GM23338 (cell line): ENCODE results near the gene ACOX2. TPM values are rescaled to one million over a fixed set of nuclear protein-coding genes. Genes with fewer than 3 reads are reported as not detected.

ENCODE experiments used
- ATAC-seq: fragments of 200-7000 bp; cut with Tn5 transposase; 3 replicates; pipeline ENCODE4 v1.9.1; 2020
- DNase-seq: peaks from one replicate; pipeline ENCODE4 v3.0.0-alpha.2; 2015; ENCODE audit warnings: low spot score
- H2AFZ ChIP-seq: fragments of 200-600 bp; sonication (generic); 2 replicates; pipeline ENCODE4 v1.8.0; 2016; ENCODE audit warnings: antibody characterized with exemption, mild to moderate bottlenecking, moderate library complexity
- H3F3A ChIP-seq: fragments of 200-600 bp; sonication (generic); replicated peaks from 2 replicates; pipeline ENCODE4 v1.8.0; 2017; ENCODE audit warnings: antibody characterized with exemption, mixed run types, low read depth
- H3K27ac ChIP-seq: fragments of 200-600 bp; sonication (generic); 2 replicates; pipeline ENCODE4 v1.6.1; 2016; ENCODE audit warnings: low read depth
- H3K27me3 ChIP-seq: fragments of 200-600 bp; sonication (generic); 2 replicates; pipeline ENCODE4 v1.8.0; 2016; ENCODE audit warnings: mild to moderate bottlenecking, mixed run types, moderate library complexity; ENCODE audit not compliant: insufficient read depth
- H3K36me3 ChIP-seq: fragments of 200-600 bp; sonication (generic); 2 replicates; pipeline ENCODE4 v1.8.0; 2016; ENCODE audit warnings: mild to moderate bottlenecking; ENCODE audit not compliant: insufficient read depth
- H3K4me1 ChIP-seq: fragments of 200-600 bp; sonication (generic); 2 replicates; pipeline ENCODE4 v1.8.0; 2016; ENCODE audit warnings: mild to moderate bottlenecking, moderate library complexity; ENCODE audit not compliant: insufficient read depth
- H3K4me2 ChIP-seq: fragments of 200-600 bp; sonication (generic); 2 replicates; pipeline ENCODE4 v1.7.1; 2017; ENCODE audit warnings: mixed run types
- H3K4me3 ChIP-seq: fragments of 200-600 bp; sonication (generic); 2 replicates; pipeline ENCODE4 v1.6.1; 2016; ENCODE audit warnings: mixed run types
- H3K79me2 ChIP-seq: fragments of 200-600 bp; sonication (generic); replicated peaks from 2 replicates; pipeline ENCODE4 v1.8.0; 2017; ENCODE audit warnings: mild to moderate bottlenecking; ENCODE audit not compliant: insufficient read depth
- H3K9me2 ChIP-seq: fragments of 200-600 bp; sonication (generic); 2 replicates; pipeline ENCODE4 v1.8.0; 2017; ENCODE audit not compliant: insufficient read depth
- H4K20me1 ChIP-seq: fragments of 200-600 bp; sonication (generic); replicated peaks from 2 replicates; pipeline ENCODE4 v1.8.0; 2017; ENCODE audit warnings: mild to moderate bottlenecking; ENCODE audit not compliant: insufficient read depth
- H3K27ac Mint-ChIP-seq: 2 replicates; pipeline ENCODE4 v1.8.0; 2020; ENCODE audit warnings: inconsistent platforms, mild to moderate bottlenecking, moderate library complexity, mixed read lengths
- H3K27me3 Mint-ChIP-seq: 3 replicates; pipeline ENCODE4 v1.8.0; 2022; ENCODE audit warnings: low read depth, mild to moderate bottlenecking, moderate library complexity, mixed read lengths, inconsistent platforms; ENCODE audit not compliant: insufficient read depth, poor library complexity
- H3K36me3 Mint-ChIP-seq: 3 replicates; pipeline ENCODE4 v1.8.0; 2021; ENCODE audit warnings: low read depth, mild to moderate bottlenecking, inconsistent platforms, moderate library complexity, mixed read lengths
- H3K4me1 Mint-ChIP-seq: 3 replicates; pipeline ENCODE4 v1.8.0; 2020; ENCODE audit warnings: mild to moderate bottlenecking, inconsistent platforms, mixed read lengths
- H3K4me3 Mint-ChIP-seq: 3 replicates; pipeline ENCODE4 v1.8.0; 2021; ENCODE audit warnings: moderate library complexity, mild to moderate bottlenecking, inconsistent platforms, mixed read lengths
- H3K9me3 Mint-ChIP-seq: 3 replicates; pipeline ENCODE4 v1.8.0; 2020; ENCODE audit warnings: moderate library complexity, mild to moderate bottlenecking, inconsistent platforms, mixed read lengths
- CREB1 ChIP-seq: fragments of 250-450 bp; sonication (Bioruptor Pico); IDR thresholded peaks from 2 replicates; pipeline ENCODE4 v1.5.0; 2020; ENCODE audit warnings: low read depth, mild to moderate bottlenecking, moderate library complexity
- CTCF ChIP-seq, 2 experiments: fragments of 200-600 bp in 1 of 2; sonication (generic) in 1 of 2; conservative IDR thresholded peaks; 2 replicates each; pipeline versions ENCODE4 v1.5.1 to v1.6.1; 2016 to 2017; ENCODE audit warnings: antibody characterized with exemption in 2 of 2, low read depth in 2 of 2, mild to moderate bottlenecking in 2 of 2, moderate library complexity in 1 of 2
- ETS1 ChIP-seq: IDR thresholded peaks from 2 replicates; pipeline ENCODE4 v1.6.1; 2016; ENCODE audit warnings: antibody characterized with exemption
- EZH2 ChIP-seq: fragments of 200-600 bp; sonication (generic); IDR thresholded peaks from one replicate; pipeline ENCODE4 v1.8.0; 2017; ENCODE audit warnings: antibody characterized with exemption, mild to moderate bottlenecking, low read depth; ENCODE audit not compliant: unreplicated experiment
- EZH2phosphoT487 ChIP-seq: fragments of 200-600 bp; sonication (generic); IDR thresholded peaks from one replicate; pipeline ENCODE4 v1.8.1; 2018; ENCODE audit warnings: antibody characterized with exemption; ENCODE audit not compliant: unreplicated experiment
- JUNB ChIP-seq: IDR thresholded peaks from one replicate; pipeline ENCODE4 v1.6.1; 2016; ENCODE audit warnings: antibody characterized with exemption; ENCODE audit not compliant: unreplicated experiment
- NANOG ChIP-seq: IDR thresholded peaks from 2 replicates; pipeline ENCODE4 v1.6.1; 2016; ENCODE audit warnings: antibody characterized with exemption, borderline replicate concordance
- POLR2AphosphoS5 ChIP-seq: IDR thresholded peaks from 2 replicates; pipeline ENCODE4 v1.6.1; 2016; ENCODE audit warnings: antibody characterized with exemption, low read depth
- STAT1 ChIP-seq: IDR thresholded peaks from one replicate; pipeline ENCODE4 v1.6.1; 2016; ENCODE audit warnings: antibody characterized with exemption; ENCODE audit not compliant: unreplicated experiment
- ZNF114 ChIP-seq: fragments of 250-450 bp; sonication (Bioruptor Pico); IDR thresholded peaks from 2 replicates; pipeline ENCODE4 v1.5.0; 2020; ENCODE audit warnings: mild to moderate bottlenecking, moderate library complexity
- ZNF331 ChIP-seq: fragments of 250-450 bp; sonication (Bioruptor Pico); IDR thresholded peaks from 2 replicates; pipeline ENCODE4 v1.5.0; 2020; ENCODE audit warnings: low read depth, mild to moderate bottlenecking, moderate library complexity
- polyA plus RNA-seq: library from polyadenylated mRNA; unstranded; fragments of >200 nt; fragmentation: Nextera tagmentation; extraction: Ambion mirVana; gene quantifications from 2 replicates; pipeline ENCODE4 v1.2.1, GENCODE V29; 2016
- total RNA-seq: library from RNA; depleted of rRNA; stranded (reverse); fragments of >200 nt; shearing (Covaris generic); gene quantifications from 2 replicates; pipeline ENCODE4 v1.2.3, GENCODE V29; 2014
- TF ChIP-seq, protein P1 (sequence below): IDR thresholded peaks from one replicate; pipeline ENCODE4 v1.6.1; 2018; ENCODE audit warnings: antibody characterized with exemption; ENCODE audit not compliant: unreplicated experiment
- TF ChIP-seq, protein P2 (sequence below): fragments of 250-450 bp; sonication (Bioruptor Pico); IDR thresholded peaks from 2 replicates; pipeline ENCODE4 v1.5.0; 2020; ENCODE audit warnings: mild to moderate bottlenecking, moderate library complexity

ACOX2 gene
- total and polyA plus RNA-seq, 2 experiments from 2014 or later: 1.1 to 1.9 TPM

DNA sequence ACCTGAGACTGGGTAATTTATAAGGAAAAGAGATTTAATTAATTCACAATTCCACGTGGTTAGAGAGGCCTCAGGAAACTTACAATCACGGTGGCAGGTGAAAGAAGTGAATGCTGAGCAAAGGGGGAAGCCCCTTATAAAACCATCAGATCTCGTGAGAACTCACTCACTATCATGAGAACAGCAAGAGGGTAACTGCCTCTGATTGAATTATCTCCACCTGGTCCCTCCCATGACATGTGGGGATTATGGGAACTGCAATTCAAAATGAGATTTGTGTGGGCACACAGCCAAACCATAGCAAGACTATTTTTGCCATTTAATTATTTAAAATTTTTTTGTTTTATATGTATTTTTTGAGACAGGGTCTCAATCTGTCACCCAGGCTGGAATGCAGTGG lies 72.1 kb downstream of the ACOX2 start:
- no peak overlapping the region for H3K27ac ChIP-seq
- H3K4me1 ChIP-seq: peaks cover 9% of the 10 kb centered on the region
- H3K9me2 ChIP-seq: no peaks in the 10 kb centered on the region
- no peaks in the 10 kb centered on the region for H3K79me2 ChIP-seq
- no peak overlapping the region for H3K4me2 ChIP-seq
- H3F3A ChIP-seq: no peaks in the 10 kb centered on the region
- H3K27me3 ChIP-seq: no peaks in the 10 kb centered on the region
- H3K4me3 ChIP-seq: no peak overlapping the region
- no peaks in the 10 kb centered on the region for H4K20me1 ChIP-seq
- H3K4me1 Mint-ChIP-seq: peaks cover 12% of the 10 kb centered on the region
- TF ChIP-seq EZH2: no peak
- TF ChIP-seq ZNF114 (CRISPR knock-in tag): no peak
- TF ChIP-seq ZNF331 (CRISPR knock-in tag): no peak
- TF ChIP-seq STAT1: no peak
- TF ChIP-seq, protein P1, sequence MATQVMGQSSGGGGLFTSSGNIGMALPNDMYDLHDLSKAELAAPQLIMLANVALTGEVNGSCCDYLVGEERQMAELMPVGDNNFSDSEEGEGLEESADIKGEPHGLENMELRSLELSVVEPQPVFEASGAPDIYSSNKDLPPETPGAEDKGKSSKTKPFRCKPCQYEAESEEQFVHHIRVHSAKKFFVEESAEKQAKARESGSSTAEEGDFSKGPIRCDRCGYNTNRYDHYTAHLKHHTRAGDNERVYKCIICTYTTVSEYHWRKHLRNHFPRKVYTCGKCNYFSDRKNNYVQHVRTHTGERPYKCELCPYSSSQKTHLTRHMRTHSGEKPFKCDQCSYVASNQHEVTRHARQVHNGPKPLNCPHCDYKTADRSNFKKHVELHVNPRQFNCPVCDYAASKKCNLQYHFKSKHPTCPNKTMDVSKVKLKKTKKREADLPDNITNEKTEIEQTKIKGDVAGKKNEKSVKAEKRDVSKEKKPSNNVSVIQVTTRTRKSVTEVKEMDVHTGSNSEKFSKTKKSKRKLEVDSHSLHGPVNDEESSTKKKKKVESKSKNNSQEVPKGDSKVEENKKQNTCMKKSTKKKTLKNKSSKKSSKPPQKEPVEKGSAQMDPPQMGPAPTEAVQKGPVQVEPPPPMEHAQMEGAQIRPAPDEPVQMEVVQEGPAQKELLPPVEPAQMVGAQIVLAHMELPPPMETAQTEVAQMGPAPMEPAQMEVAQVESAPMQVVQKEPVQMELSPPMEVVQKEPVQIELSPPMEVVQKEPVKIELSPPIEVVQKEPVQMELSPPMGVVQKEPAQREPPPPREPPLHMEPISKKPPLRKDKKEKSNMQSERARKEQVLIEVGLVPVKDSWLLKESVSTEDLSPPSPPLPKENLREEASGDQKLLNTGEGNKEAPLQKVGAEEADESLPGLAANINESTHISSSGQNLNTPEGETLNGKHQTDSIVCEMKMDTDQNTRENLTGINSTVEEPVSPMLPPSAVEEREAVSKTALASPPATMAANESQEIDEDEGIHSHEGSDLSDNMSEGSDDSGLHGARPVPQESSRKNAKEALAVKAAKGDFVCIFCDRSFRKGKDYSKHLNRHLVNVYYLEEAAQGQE: no peak
- TF ChIP-seq, protein P2, sequence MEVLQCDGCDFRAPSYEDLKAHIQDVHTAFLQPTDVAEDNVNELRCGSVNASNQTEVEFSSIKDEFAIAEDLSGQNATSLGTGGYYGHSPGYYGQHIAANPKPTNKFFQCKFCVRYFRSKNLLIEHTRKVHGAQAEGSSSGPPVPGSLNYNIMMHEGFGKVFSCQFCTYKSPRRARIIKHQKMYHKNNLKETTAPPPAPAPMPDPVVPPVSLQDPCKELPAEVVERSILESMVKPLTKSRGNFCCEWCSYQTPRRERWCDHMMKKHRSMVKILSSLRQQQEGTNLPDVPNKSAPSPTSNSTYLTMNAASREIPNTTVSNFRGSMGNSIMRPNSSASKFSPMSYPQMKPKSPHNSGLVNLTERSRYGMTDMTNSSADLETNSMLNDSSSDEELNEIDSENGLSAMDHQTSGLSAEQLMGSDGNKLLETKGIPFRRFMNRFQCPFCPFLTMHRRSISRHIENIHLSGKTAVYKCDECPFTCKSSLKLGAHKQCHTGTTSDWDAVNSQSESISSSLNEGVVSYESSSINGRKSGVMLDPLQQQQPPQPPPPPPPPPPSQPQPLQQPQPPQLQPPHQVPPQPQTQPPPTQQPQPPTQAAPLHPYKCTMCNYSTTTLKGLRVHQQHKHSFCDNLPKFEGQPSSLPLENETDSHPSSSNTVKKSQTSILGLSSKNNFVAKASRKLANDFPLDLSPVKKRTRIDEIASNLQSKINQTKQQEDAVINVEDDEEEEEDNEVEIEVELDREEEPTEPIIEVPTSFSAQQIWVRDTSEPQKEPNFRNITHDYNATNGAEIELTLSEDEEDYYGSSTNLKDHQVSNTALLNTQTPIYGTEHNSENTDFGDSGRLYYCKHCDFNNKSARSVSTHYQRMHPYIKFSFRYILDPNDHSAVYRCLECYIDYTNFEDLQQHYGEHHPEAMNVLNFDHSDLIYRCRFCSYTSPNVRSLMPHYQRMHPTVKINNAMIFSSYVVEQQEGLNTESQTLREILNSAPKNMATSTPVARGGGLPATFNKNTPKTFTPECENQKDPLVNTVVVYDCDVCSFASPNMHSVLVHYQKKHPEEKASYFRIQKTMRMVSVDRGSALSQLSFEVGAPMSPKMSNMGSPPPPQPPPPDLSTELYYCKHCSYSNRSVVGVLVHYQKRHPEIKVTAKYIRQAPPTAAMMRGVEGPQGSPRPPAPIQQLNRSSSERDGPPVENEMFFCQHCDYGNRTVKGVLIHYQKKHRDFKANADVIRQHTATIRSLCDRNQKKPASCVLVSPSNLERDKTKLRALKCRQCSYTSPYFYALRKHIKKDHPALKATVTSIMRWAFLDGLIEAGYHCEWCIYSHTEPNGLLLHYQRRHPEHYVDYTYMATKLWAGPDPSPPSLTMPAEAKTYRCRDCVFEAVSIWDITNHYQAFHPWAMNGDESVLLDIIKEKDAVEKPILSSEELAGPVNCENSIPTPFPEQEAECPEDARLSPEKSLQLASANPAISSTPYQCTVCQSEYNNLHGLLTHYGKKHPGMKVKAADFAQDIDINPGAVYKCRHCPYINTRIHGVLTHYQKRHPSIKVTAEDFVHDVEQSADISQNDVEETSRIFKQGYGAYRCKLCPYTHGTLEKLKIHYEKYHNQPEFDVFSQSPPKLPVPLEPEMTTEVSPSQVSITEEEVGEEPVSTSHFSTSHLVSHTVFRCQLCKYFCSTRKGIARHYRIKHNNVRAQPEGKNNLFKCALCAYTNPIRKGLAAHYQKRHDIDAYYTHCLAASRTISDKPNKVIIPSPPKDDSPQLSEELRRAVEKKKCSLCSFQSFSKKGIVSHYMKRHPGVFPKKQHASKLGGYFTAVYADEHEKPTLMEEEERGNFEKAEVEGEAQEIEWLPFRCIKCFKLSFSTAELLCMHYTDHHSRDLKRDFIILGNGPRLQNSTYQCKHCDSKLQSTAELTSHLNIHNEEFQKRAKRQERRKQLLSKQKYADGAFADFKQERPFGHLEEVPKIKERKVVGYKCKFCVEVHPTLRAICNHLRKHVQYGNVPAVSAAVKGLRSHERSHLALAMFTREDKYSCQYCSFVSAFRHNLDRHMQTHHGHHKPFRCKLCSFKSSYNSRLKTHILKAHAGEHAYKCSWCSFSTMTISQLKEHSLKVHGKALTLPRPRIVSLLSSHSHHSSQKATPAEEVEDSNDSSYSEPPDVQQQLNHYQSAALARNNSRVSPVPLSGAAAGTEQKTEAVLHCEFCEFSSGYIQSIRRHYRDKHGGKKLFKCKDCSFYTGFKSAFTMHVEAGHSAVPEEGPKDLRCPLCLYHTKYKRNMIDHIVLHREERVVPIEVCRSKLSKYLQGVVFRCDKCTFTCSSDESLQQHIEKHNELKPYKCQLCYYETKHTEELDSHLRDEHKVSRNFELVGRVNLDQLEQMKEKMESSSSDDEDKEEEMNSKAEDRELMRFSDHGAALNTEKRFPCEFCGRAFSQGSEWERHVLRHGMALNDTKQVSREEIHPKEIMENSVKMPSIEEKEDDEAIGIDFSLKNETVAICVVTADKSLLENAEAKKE (CRISPR knock-in tag): no peak
- TF ChIP-seq NANOG: no peak
- no peak for TF ChIP-seq EZH2phosphoT487
- TF ChIP-seq CREB1 (CRISPR knock-in tag): no peak
- TF ChIP-seq ETS1: no peak
- no peak for TF ChIP-seq JUNB
- no peak for TF ChIP-seq POLR2AphosphoS5
- TF ChIP-seq CTCF (conservative IDR thresholded peaks at IDR 0.05; ENCODE audit: low read depth in 2 of 2): no peak
- DNase-seq (no peak), ATAC-seq (no peak)
- no peaks in the 10 kb centered on the region for H3K36me3 ChIP-seq
- H2AFZ ChIP-seq: no peak overlapping the region
- H3K27ac Mint-ChIP-seq: no peak overlapping the region
- peaks cover 6% of the 10 kb centered on the region for H3K27me3 Mint-ChIP-seq
- H3K36me3 Mint-ChIP-seq: no peaks in the 10 kb centered on the region
- H3K9me3 Mint-ChIP-seq: no peaks in the 10 kb centered on the region
- no peak overlapping the region for H3K4me3 Mint-ChIP-seq
